AG10803 (cell line): ENCODE measurements around the gene ADAMTS2.

Experiments used
- DNase-seq: peaks from one replicate; pipeline ENCODE4 v3.0.0; 2010; ENCODE audit warnings: low read depth
- H3K4me3 ChIP-seq: 2 replicates; pipeline ENCODE4 v1.5.1; 2011; ENCODE audit warnings: mild to moderate bottlenecking, low read length, control low read depth
- TF ChIP-seq, protein P1 (sequence below): conservative IDR thresholded peaks from 2 replicates; pipeline ENCODE4 v1.5.1; 2011; ENCODE audit warnings: mild to moderate bottlenecking, low read length, control low read depth, inconsistent platforms

The ADAMTS2 gene

DNA sequence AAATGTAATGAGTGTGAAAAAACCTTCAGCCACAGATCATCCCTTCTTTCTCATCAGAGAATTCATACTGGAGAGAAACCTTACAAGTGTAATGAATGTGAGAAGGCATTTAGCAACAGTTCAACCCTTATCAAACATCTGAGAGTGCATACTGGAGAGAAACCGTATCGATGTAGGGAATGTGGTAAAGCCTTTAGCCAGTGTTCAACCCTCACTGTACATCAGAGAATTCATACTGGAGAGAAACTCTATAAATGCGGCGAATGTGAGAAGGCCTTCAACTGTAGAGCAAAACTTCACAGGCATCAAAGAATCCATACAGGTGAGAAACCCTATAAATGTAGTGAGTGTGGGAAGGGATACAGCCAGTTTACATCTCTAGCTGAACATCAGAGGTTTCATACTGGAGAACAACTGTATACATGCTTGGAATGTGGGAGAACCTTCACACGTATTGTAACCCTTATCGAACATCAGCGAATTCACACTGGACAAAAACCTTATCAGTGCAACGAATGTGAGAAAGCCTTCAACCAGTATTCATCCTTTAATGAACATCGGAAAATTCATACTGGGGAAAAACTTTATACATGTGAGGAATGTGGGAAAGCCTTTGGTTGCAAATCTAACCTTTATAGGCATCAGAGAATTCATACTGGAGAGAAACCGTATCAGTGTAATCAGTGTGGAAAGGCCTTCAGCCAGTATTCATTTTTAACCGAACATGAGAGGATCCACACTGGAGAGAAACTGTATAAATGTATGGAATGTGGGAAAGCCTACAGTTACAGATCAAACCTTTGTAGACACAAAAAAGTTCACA lies 265.9 kb downstream of the ADAMTS2 start:
- no peak overlapping the region for H3K4me3 ChIP-seq
- TF ChIP-seq, protein P1, sequence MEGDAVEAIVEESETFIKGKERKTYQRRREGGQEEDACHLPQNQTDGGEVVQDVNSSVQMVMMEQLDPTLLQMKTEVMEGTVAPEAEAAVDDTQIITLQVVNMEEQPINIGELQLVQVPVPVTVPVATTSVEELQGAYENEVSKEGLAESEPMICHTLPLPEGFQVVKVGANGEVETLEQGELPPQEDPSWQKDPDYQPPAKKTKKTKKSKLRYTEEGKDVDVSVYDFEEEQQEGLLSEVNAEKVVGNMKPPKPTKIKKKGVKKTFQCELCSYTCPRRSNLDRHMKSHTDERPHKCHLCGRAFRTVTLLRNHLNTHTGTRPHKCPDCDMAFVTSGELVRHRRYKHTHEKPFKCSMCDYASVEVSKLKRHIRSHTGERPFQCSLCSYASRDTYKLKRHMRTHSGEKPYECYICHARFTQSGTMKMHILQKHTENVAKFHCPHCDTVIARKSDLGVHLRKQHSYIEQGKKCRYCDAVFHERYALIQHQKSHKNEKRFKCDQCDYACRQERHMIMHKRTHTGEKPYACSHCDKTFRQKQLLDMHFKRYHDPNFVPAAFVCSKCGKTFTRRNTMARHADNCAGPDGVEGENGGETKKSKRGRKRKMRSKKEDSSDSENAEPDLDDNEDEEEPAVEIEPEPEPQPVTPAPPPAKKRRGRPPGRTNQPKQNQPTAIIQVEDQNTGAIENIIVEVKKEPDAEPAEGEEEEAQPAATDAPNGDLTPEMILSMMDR: no peak
- DNase-seq: no peak

DNA sequence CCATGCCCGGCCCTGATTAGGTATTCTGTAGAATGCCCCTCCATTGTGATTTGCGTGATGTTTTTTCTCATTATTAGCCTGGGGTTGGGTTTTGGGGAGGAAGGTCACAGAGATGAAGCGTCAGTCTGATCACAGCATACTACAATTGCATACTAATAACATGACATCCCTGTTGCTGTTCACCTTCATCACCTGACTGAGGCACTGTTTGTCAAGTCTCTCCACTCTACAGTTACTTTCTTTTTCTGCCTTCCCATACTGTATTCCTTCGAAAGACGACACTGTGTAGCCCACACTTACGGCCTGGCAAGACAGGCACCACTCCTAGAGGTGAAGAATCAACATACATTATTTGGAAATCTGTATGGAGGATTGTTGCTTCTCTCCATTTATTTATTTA lies 279.6 kb downstream of the ADAMTS2 start:
- no peak for DNase-seq
- TF ChIP-seq, protein P1: no peak
- no peak overlapping the region for H3K4me3 ChIP-seq

- peak; percentile 1 for DNase-seq
- TF ChIP-seq, protein P1: no peak
- H3K4me3 ChIP-seq: peak overlapping the region; percentile 82
Measured at GRCh38 chr5:179061025-179061424, 284.2 kb downstream of the ADAMTS2 start.
